Measurements from ENCODE around the gene DAPK2. TPM values are rescaled to one million over a fixed set of nuclear protein-coding genes. Genes with fewer than 3 reads are reported as not detected.

The DAPK2 gene
- total and polyA plus RNA-seq, 5 donors from 2014 or later: 0.72 TPM; not detected in 4

DNA sequence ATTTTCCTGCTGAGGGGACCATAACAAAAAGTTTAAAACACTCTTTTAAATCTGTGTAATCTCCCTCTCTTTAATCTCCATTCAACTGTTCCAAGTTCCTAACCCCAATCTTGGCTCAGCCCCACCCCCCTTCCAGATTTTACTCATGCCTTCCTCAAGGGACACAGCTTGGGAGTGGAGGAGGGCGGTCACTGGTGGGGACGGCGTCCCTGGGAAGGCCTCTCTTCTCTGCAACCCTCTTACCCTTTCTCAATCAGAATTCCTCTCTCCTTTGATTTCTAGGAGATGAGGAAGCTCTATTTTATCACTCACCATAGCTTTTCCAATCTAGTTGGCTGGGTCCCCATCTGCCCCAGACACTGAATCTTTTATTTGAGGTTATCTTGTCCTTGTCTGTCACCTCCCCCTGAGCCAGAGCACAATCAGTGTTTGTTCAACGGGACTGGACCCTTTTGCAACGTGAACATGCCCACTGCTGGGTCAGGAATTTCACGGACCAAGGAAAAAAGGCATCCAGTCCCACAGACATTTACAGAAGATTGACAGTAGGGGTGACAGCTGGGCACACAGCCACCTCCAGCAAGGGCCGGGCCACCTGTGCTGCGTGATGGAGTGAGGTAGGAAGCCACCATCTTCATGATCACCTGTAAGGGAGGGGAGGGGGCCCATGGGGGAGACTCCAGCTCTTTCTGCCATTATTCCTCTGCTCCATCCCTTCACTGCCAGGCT lies 128.5 kb downstream of the DAPK2 start:
- H3K9me3 Mint-ChIP-seq: no peaks in the 10 kb centered on the region
- H3K27me3 Mint-ChIP-seq: peaks cover 7% of the 10 kb centered on the region
- H3K4me1 Mint-ChIP-seq: peaks cover 0 to 12% (median 8%) of the 10 kb centered on the region in 4 donors
- H3K4me3 Mint-ChIP-seq: no peak overlapping the region
- no peaks in the 10 kb centered on the region for H3K36me3 Mint-ChIP-seq
- ATAC-seq (ENCODE audit: low read depth in 2 of 2): no peak
- DNase-seq: no peak
- Histone ChIP-seq H3K27me3 (ENCODE audit: control insufficient read depth, insufficient read depth, low read length) (no peaks in the 10 kb centered on the region), H3K36me3 (ENCODE audit: control insufficient read depth, insufficient read depth, low read length) (no peaks in the 10 kb centered on the region), H3K4me1 (ENCODE audit: control insufficient read depth, insufficient read depth, low read length, poor library complexity, severe bottlenecking) (no peaks in the 10 kb centered on the region), H3K4me3 (ENCODE audit: low read depth, low read length) (no peak overlapping the region), H3K9me3 (ENCODE audit: control insufficient read depth in 2 of 2, low read length in 2 of 2) (no peaks in the 10 kb centered on the region), H3K27ac (ENCODE audit: insufficient read depth, low read length, poor library complexity, severe bottlenecking) (no peak overlapping the region)
- H3K27ac Mint-ChIP-seq: no peak overlapping the region

DNA sequence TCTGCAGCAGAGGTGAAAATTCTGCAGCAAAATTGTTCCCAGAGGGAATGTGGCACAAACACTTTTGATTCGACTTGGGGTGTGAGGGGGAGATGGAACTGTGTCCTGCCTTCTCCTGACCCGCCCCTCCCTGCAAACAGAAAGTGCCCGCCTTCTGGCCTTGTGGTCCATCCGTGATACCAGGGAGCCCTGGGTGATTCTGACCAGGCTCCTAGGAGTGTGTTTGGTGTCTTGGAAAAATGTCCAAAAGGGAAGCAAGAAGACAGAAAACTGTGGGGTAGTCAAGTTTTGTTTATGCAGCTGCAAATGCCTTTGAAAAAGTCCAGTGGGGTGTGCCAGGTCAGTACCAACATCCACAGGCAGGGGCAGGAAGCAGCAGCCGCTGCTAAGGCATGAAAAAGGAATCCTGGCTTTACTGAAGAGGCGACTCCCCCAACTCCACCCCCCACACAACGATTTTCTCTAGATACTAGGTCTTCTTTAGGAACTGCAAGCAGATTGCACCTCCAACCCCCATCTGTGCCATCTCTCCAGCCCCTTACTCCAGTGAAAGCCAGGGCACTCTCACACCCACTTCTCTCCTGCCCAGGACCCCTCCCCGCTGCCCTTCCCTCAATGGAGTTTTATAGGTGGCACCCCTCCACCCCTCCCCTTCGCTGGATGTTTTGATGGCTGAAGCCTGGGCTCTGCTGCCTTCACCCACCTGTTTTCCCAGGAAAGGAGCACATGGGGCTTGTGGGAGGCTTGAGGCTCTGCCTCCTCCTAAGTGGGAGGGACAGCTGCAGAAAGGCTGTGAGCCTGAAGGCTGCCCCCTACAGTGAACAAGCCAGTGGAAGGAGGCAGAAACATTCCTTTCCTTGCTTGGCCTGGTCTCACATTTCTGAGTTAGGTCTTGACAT lies 130.2 kb downstream of the DAPK2 start:
- peaks cover 7% of the 10 kb centered on the region for H3K27me3 Mint-ChIP-seq
- DNase-seq: no peak
- no peak overlapping the region for H3K27ac Mint-ChIP-seq
- H3K36me3 ChIP-seq (ENCODE audit: control insufficient read depth, insufficient read depth, low read length): no peaks in the 10 kb centered on the region
- H3K9me3 Mint-ChIP-seq: no peaks in the 10 kb centered on the region
- no peak overlapping the region for H3K4me3 ChIP-seq (ENCODE audit: low read depth, low read length)
- H3K9me3 ChIP-seq (ENCODE audit: control insufficient read depth in 2 of 2, low read length in 2 of 2): no peaks in the 10 kb centered on the region
- H3K4me1 Mint-ChIP-seq: peaks cover 0 to 12% (median 8%) of the 10 kb centered on the region in 4 donors
- H3K4me3 Mint-ChIP-seq: no peak overlapping the region
- no peak overlapping the region for H3K27ac ChIP-seq (ENCODE audit: insufficient read depth, low read length, poor library complexity, severe bottlenecking)
- H3K4me1 ChIP-seq (ENCODE audit: control insufficient read depth, insufficient read depth, low read length, poor library complexity, severe bottlenecking): no peaks in the 10 kb centered on the region
- no peaks in the 10 kb centered on the region for H3K27me3 ChIP-seq (ENCODE audit: control insufficient read depth, insufficient read depth, low read length)
- H3K36me3 Mint-ChIP-seq: no peaks in the 10 kb centered on the region
- ATAC-seq (ENCODE audit: low read depth in 2 of 2): no peak

DNA sequence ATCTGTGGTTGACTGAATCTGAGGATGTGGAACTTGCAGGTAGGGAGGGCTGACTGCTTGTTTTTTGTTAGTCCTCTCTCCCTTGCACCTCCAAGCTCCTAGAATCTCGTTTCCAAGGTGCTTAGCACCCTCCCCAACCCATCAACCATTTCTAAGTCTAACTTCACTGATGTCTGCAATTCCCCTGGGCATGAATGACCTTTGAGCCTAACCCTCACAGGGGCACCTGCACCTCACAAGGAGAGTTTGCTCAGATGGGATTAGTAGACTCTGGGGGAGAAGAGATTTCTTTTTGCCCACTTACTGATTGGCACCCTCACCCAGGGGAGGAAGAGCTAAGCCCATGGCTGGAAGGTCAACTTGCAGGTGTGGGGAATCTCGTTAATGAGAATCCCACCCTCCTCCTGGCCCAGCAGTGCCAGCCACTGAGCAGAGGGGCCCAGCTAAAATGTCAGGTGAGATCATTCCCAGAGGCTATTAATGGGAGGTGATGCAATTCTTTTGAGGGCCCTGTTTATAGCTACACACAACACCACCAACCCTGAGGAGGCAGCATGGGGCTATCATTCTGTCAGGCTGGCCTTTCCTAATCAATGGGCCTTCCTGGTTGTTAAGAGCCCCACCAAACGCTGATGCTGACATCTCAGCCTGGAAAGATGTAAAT lies 130.9 kb downstream of the DAPK2 start:
- Mint-ChIP-seq H3K27me3 (peaks cover 7% of the 10 kb centered on the region), H3K27ac (no peak overlapping the region), H3K4me1 (peaks cover 0 to 7% (median 2%) of the 10 kb centered on the region in 4 donors), H3K4me3 (no peak overlapping the region), H3K9me3 (no peaks in the 10 kb centered on the region), H3K36me3 (no peaks in the 10 kb centered on the region)
- H3K27ac ChIP-seq (ENCODE audit: insufficient read depth, low read length, poor library complexity, severe bottlenecking): no peak overlapping the region
- no peaks in the 10 kb centered on the region for H3K27me3 ChIP-seq (ENCODE audit: control insufficient read depth, insufficient read depth, low read length)
- H3K36me3 ChIP-seq (ENCODE audit: control insufficient read depth, insufficient read depth, low read length): no peaks in the 10 kb centered on the region
- DNase-seq (no peak), ATAC-seq (ENCODE audit: low read depth in 2 of 2) (no peak)
- no peak overlapping the region for H3K4me3 ChIP-seq (ENCODE audit: low read depth, low read length)
- no peaks in the 10 kb centered on the region for H3K9me3 ChIP-seq (ENCODE audit: control insufficient read depth in 2 of 2, low read length in 2 of 2)
- H3K4me1 ChIP-seq (ENCODE audit: control insufficient read depth, insufficient read depth, low read length, poor library complexity, severe bottlenecking): no peaks in the 10 kb centered on the region

DNA sequence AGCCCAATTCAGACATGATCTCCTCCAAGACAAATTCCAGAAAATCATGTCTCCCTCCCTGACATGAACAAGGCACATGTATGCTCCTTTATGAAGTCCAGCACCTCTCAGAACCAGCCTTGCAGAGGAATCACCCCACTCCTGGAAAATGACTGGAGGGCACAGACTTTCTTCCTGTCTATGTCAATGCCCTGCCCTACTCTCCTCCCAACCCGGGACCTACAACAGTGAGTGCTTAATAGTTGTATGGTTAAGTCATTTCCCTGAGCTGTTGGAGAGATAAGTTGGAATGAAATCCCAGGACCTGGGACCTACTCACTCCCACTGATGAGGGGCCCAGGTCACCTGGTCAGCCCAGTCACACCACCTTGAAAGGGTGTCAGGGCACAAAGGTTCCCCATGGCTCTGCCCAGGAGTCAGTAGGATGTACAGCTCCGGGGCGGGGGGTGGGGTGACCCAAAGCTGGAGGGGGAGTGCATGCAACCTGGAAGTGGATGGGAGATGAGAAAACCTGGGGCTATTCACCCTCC lies 132.4 kb downstream of the DAPK2 start:
- no peak overlapping the region for H3K27ac ChIP-seq (ENCODE audit: insufficient read depth, low read length, poor library complexity, severe bottlenecking)
- no peaks in the 10 kb centered on the region for H3K36me3 ChIP-seq (ENCODE audit: control insufficient read depth, insufficient read depth, low read length)
- H3K9me3 ChIP-seq (ENCODE audit: control insufficient read depth in 2 of 2, low read length in 2 of 2): no peaks in the 10 kb centered on the region
- H3K4me3 ChIP-seq (ENCODE audit: low read depth, low read length): no peak overlapping the region
- Mint-ChIP-seq H3K4me3 (no peak overlapping the region), H3K27me3 (peaks cover 7% of the 10 kb centered on the region), H3K9me3 (no peaks in the 10 kb centered on the region), H3K36me3 (no peaks in the 10 kb centered on the region), H3K27ac (no peak overlapping the region), H3K4me1 (peaks cover 0 to 3% (median 0%) of the 10 kb centered on the region in 4 donors)
- no peak for ATAC-seq (ENCODE audit: low read depth in 2 of 2)
- no peaks in the 10 kb centered on the region for H3K4me1 ChIP-seq (ENCODE audit: control insufficient read depth, insufficient read depth, low read length, poor library complexity, severe bottlenecking)
- no peaks in the 10 kb centered on the region for H3K27me3 ChIP-seq (ENCODE audit: control insufficient read depth, insufficient read depth, low read length)
- no peak for DNase-seq

DNA sequence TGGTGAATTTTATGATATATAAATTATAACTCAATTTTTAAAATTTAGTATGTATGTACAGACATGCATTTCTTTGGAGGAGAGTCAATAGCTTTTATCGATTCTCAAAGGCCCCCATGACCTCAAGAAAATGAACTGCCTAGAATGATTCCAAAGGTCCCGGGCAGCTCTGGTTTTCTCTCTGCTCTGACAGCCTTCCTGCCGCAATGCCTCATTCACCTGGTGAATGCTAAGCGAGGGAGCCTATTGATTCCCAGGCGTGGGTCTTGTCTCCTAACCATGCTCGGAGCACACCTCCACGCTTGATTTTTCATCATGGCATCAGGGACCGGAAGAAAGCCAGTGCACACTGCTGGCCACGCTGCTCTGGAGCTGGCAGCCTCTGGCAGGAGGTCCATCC lies 132.9 kb downstream of the DAPK2 start:
- Histone ChIP-seq H3K9me3 (ENCODE audit: control insufficient read depth in 2 of 2, low read length in 2 of 2) (no peaks in the 10 kb centered on the region), H3K4me1 (ENCODE audit: control insufficient read depth, insufficient read depth, low read length, poor library complexity, severe bottlenecking) (no peaks in the 10 kb centered on the region), H3K36me3 (ENCODE audit: control insufficient read depth, insufficient read depth, low read length) (no peaks in the 10 kb centered on the region), H3K27me3 (ENCODE audit: control insufficient read depth, insufficient read depth, low read length) (no peaks in the 10 kb centered on the region), H3K4me3 (ENCODE audit: low read depth, low read length) (no peak overlapping the region), H3K27ac (ENCODE audit: insufficient read depth, low read length, poor library complexity, severe bottlenecking) (no peak overlapping the region)
- Mint-ChIP-seq H3K36me3 (no peaks in the 10 kb centered on the region), H3K9me3 (no peaks in the 10 kb centered on the region), H3K4me1 (peaks cover 0 to 3% (median 0%) of the 10 kb centered on the region in 4 donors), H3K4me3 (no peak overlapping the region), H3K27ac (no peak overlapping the region), H3K27me3 (peaks cover 7% of the 10 kb centered on the region)
- DNase-seq (no peak), ATAC-seq (ENCODE audit: low read depth in 2 of 2) (no peak)

DNA sequence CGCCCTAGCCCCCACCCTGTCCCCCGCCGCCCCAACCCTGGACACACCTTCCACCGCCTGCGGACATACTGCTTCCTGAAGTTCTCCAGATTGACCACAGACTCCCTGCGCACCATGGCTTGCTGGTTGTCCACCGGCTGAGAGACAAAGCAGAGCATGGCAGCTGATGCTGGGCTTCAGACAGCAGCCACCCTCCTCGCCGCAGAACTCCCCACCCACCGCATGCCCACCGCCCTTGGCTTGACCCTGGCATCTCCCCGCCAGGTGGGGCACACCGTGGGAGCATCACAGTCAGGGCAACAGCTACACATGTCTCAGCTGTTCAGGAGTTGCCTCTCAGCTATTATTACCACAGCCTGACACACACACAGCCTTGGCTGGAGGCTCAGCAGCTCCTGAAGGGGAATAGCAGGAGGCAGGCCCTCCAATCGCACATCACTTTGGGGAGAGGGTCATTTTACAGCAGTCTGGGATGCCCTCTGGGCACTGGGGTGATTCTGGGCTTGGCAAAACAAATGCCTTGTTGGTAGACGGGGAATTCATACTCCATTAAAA lies 134.1 kb downstream of the DAPK2 start:
- H3K9me3 ChIP-seq (ENCODE audit: control insufficient read depth in 2 of 2, low read length in 2 of 2): no peaks in the 10 kb centered on the region
- DNase-seq (no peak), ATAC-seq (ENCODE audit: low read depth in 2 of 2) (no peak)
- peaks cover 0 to 1% (median 0%) of the 10 kb centered on the region in 4 donors for H3K4me1 Mint-ChIP-seq
- no peak overlapping the region for H3K27ac Mint-ChIP-seq
- H3K27ac ChIP-seq (ENCODE audit: insufficient read depth, low read length, poor library complexity, severe bottlenecking): no peak overlapping the region
- no peaks in the 10 kb centered on the region for H3K4me1 ChIP-seq (ENCODE audit: control insufficient read depth, insufficient read depth, low read length, poor library complexity, severe bottlenecking)
- H3K9me3 Mint-ChIP-seq: no peaks in the 10 kb centered on the region
- no peak overlapping the region for H3K4me3 Mint-ChIP-seq
- no peak overlapping the region for H3K4me3 ChIP-seq (ENCODE audit: low read depth, low read length)
- peaks cover 7% of the 10 kb centered on the region for H3K27me3 Mint-ChIP-seq
- no peaks in the 10 kb centered on the region for H3K36me3 ChIP-seq (ENCODE audit: control insufficient read depth, insufficient read depth, low read length)
- no peaks in the 10 kb centered on the region for H3K36me3 Mint-ChIP-seq
- no peaks in the 10 kb centered on the region for H3K27me3 ChIP-seq (ENCODE audit: control insufficient read depth, insufficient read depth, low read length)

DNA sequence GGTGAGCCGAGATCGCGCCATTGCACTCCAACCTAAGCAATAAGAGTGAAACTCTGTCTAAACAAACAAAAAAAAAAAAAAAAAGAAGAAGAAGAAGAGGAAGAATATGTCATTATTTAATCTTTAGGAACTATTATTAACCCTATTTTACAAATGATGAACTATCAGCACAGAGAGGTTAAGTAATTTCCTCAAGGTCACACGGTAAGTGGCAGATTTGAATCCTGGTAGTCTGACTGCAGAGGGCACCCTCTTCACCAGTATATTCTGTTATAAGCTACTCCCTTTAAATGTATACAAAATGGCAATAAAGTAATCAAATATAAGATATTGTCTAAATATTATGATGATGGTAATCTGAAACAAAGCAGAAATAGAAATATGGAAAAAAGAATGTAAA lies 135.1 kb downstream of the DAPK2 start:
- H3K4me1 Mint-ChIP-seq: peaks cover 0 to 10% (median 6%) of the 10 kb centered on the region in 4 donors
- Histone ChIP-seq H3K4me3 (ENCODE audit: low read depth, low read length) (no peak overlapping the region), H3K27ac (ENCODE audit: insufficient read depth, low read length, poor library complexity, severe bottlenecking) (no peak overlapping the region), H3K27me3 (ENCODE audit: control insufficient read depth, insufficient read depth, low read length) (no peaks in the 10 kb centered on the region), H3K36me3 (ENCODE audit: control insufficient read depth, insufficient read depth, low read length) (no peaks in the 10 kb centered on the region), H3K9me3 (ENCODE audit: control insufficient read depth in 2 of 2, low read length in 2 of 2) (no peaks in the 10 kb centered on the region), H3K4me1 (ENCODE audit: control insufficient read depth, insufficient read depth, low read length, poor library complexity, severe bottlenecking) (peaks cover 4% of the 10 kb centered on the region)
- no peaks in the 10 kb centered on the region for H3K27me3 Mint-ChIP-seq
- ATAC-seq (ENCODE audit: low read depth in 2 of 2): no peak
- no peak overlapping the region for H3K27ac Mint-ChIP-seq
- H3K36me3 Mint-ChIP-seq: no peaks in the 10 kb centered on the region
- no peak overlapping the region for H3K4me3 Mint-ChIP-seq
- no peak for DNase-seq
- H3K9me3 Mint-ChIP-seq: no peaks in the 10 kb centered on the region

Measured in CD4-positive, CD25-positive, alpha-beta regulatory T cell (primary cell).